Pons (tissue), 1 donor: ENCODE results near the gene UVSSA.

Experiments
- DNase-seq: peaks from one replicate; pipeline ENCODE4 v3.0.0-alpha.2; 2016; ENCODE audit warnings: low spot score

The UVSSA gene

DNA sequence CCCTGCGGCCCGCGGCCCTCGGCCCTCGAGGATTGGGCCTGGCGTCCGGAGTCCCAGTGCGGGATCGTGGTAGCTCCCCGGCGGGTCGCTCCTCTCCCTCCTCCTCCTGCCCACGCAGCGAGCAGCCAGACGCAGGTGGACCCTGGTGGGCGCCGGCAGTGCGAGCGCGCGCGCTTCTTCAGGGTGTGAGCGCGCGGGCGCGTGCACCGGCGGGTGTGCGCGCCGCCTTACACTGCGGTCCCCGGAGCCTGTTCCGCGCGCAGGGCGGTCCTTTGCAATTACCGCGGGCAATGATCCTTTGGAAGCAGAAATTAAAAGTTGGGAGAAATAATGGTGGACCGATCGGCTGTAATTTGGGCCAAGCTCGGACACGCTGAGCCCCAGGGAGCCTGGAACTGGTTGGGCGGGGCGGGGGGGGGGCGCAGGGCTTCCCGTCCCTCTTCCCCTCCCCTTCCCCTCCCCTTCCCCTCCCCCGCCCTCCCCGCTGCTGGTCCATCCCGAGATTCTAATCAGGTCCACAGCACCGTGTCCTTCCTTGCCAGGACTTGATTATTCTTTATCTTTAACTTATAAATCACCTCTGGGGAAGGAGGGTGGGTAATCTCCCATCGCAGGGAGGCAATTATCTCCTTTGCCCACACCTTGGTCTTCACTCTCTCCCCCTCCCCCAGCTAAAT, 60.8 kb downstream of the UVSSA start:
- no peak for DNase-seq

DNA sequence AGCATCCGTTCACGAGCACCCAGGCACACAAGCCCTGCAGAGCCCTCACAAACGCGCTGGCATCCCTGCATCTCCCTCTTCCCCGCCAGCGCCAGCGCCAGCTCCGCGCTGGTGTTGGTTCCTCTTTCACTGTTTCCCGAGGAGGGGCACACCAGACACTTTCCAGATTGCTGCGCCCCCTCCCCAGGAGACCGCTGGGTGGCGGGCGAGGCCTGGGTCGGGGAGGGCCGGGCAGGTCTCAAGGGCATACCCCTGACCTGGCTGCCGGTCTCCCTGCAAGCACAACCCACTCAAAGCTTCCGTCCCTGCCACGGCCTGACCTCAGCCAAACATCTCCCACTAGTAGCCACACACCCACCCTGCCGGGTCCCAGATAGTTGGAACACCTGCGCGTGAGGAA, 61.4 kb downstream of the UVSSA start:
- no peak for DNase-seq

DNA sequence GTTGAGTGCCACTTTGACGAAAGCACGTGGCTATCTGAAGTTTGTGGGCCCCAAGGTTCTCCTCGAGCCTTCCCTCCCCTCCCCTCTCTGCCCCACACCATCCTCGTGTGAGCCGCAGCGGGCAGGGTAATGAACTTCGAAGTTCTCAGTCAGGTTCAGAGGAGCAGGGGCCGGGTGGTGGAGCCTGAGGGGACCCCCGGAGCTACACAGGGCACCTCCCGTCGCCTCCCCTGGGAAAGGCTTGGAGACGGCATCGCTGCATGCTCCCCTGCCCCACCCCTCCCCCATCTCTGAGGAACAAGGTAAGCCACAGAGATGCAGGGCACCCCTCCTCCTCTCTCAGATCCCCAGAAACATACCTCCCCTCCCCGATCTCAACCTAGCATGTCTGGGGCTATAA, 62.1 kb downstream of the UVSSA start:
- DNase-seq, result no peak

DNA sequence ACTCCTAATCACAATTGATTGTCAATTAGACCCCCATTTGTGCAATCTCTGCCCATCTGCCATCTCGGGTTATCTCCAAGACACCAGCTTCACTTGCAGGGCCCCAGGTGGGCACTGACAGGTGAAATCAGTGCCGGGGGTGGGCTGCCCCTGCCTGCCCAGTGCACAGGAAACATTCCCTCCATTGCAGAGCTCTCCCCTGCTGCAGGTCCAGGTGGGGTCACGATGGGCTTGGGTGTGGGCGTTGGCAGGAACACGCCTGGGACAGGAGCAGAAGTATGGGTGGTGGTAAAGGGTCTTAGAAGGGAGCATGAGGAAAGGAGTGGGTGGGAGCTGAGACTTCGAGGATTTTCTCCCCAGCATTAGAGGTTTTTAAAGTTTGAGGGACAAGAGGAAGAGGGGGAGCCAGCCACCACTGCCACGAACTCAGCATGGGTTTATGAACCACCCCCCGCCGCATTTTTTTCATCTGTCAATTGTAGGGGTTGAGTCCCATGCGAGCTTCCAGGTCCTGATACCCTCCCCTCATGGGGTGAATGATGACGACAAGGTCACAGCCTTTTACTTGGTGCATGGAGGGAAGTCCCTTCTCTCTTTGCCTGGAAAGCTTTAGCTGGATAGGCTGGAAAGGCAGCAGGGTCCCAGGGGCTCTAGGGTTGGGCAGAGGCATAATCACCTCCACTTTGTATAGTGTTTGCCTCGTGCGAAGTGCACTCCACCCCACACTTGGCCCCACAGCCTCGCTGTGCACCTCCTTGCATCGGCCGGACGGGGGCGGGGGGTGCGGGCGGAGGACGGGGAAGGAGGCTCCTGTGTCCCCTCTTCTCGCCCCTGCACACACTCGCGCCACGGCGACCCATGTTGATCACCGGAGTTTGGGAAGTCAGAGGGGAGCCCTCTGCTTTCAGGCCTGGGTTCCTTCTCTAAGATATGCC, 62.8 kb downstream of the UVSSA start:
- DNase-seq, result no peak

DNA sequence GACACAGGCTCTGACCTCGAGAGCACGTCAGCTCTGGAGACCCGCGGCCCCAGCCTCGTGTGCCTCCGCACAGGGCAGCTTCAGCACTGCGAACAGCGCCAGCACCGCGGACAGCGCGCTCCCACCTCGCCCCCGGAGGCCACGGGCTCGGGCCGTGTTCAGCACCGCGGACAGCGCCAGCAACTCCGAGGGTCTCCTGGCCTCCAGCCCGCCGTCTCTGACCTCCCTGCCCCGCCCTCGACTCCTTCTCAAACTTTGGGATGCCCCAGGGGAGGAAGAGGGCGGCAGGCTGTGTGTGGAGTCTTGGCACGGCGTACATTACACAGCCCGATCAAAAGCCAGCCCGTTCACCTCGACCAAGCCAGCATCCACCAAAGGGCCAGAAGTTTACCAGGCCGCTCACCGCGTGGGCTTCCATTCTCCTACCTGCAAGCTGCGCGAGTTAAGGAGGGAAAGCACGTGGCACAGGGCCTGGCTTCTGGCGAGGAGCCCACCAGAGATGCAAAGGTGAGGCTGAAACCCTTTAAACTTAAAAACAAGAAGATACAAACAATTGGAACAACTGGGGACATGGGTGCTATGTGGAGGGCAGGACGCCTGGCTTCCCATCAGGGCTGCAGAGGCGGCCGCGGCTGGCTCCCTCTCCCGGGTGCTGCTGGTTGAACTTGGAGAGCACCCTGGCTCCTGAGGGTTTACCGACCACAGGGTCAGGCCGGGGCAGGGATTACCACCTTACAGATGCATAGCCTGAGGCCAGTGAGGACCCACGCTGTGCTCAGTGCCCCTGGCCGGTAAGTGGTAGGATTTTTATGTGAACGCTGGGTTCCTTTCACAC, 63.7 kb downstream of the UVSSA start:
- DNase-seq, result no peak

DNA sequence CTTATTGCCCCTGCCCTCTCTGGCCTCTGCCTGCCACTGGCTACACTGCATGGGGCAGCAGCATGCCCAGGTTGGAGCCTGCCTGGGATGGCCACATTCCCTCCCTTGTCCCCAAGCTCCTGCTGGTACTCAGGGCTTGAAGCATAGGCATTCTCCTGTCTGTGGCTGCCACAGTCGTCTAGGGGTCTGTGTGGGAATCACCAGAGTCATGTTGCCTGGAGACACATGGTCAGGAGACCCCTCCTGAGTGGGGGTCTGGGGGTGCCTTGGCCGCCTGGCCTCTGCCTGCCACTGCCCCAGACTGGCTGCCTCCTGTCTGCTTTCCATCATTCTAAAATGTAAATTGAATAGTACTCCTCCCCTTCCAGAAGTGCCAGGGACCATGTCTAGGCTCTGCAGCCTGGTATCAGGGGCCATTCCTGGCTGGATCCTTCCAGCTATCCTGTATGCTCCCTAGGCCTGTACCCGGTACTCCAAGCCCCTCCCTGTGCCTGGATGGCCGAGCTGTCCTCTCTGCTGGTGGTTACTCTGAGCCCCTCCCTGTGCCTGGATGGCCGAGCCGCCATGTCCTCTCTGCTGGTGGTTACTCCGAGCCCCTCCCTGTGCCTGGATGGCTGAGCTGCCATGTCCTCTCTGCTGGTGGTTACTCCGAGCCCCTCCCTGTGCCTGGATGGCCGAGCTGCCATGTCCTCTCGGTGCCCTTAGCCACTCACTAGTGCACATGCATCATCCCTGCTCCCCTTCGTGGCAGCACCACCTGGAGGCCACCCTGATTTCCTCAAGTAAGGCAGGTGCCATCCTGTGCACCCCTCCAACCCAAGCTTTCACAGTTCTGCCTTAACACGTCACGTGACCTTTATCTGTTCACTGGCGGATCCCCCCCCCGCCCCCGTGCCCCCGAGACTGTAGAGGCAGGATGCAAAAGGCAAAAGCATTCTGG, 64.7 kb downstream of the UVSSA start:
- no peak for DNase-seq

DNA sequence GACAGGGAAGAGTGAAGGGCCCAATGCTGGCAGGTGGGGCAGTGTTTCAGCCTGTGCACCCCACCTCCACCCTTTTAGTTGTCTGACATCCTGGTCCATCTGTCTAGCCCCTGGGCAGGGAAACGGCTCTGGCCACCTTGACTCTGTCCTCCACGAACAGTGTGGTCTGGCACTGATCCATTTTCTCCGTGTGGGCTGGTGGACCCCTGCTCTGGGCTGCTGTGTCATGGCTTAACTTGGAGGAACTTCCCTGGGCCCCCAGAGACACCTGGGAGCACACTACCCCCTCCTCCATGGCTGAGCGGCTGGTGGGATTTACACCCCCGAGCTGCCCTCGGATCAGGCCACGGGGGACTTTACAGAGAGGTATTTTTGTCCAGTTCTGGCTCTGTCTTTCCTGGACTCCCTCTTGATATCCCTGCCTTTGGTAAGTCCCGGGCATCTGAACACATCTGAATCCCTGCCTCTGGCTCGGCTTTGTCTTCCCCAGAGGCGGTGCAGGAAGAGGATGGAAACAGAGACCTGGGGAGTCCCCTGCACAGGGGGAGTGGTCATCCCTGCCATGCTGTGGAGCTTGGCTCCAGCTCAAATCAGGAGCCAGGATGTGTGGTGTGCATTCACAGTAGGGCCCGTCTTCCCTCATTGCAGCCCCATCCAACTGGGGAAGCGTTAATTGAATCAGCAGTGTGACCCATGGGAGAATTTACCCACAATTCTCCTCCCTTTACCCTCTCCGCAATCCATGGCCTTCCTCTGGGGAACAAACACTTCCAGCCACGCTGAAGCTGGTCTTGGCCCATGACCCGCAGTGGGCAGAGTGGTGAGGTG, 65.6 kb downstream of the UVSSA start:
- no peak for DNase-seq

DNA sequence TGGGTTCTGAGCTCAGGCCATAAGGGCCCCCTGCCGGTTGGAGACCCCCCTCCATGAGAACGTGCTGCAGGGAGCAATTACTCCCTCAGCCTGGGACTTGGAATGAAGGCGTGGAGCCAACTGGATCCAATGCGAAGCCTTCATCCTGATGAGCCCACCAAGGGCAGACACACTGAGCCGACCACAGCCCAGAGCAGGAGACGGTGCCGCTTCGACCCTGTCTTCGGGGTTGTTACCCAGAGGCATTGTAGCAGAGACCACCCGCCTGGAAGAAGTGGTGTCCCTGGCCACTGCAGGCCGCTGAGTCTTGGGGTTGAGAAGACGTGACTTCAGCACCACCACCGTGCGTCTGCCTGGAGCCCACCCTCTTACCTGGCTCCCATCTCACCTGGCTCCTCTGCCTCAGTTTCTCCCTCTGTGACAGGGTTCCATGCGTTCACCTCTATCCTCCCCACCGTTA, 66.2 kb downstream of the UVSSA start:
- no peak for DNase-seq

DNA sequence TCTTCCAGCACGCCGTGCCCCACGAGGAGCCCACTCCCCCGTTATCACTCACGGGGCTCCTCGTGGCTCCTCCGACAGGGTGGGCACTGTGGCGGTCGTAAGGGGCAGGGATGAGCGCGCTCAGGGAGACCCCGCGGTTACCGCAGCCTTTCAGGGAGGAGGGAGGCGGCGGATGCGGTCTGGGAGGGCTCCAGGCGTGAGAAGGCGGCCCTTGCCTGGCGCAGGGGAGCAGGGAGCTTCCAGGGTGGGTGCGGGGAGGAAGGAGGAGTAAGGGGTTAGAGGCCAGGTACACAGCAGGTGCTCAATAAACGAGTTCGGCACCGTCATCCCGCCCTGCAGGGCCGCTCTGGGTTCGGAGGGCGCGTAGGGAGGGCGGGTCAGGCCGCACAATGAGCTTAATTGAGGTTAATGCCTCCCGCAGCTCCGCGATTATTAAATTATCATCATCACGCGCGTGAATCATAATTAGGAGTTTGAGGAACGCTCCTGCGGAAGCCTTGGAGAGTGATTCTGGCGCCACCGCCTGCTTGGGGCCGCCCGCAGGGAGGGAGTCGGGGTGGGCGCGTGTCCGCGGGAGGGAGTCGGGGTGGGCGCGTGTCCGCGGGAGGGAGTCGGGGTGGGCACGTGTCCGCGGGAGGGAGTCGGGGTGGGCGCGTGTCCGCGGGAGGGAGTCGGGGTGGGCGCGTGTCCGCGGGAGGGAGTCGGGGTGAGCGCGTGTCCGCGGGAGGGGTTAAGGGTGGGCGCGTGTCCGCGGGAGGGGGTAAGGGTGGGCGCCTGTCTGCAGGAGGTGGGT, 66.9 kb downstream of the UVSSA start:
- DNase-seq, result no peak

DNA sequence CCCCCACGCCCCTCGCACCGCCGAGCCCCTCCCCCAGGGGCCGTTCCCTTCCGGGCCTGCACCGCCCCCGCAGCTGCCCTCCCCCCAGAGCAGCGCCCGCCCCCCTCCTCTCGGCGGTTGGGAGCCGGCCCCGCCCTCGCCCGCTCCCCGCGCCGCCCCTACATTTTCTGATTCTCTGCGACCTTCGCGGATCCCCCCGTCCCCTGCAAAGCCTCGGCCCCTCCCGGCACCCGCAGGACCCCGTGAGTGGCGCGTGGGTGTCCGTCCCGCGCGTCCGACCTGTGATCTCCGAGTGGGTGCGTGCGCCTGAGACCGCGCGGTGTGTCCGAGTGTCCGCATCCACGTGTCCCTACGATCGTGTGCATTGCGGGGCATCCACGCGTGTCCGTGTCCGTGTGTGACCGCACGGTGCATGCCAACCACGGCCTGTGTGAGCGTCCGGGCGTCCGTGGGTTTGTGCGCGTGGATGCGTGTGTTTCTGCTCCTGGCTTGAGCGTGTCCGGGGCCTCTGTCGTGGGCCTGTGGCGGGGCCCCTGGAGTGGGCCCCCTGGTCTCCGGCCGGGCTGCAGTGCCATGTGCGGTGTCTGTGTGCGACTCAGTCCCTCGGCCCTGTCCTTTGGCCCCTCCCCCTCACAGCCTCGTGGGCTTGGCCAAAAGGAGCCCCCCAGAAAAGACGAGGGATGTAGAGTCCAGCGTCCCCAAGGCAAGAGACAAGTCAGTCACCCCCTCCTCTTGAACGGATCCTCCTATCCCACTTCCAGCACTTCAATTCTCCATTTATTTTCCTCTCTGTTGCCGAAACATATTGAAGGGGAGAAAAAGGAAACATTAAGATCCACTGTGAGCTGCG, 68.0 kb downstream of the UVSSA start:
- DNase-seq, result no peak

DNA sequence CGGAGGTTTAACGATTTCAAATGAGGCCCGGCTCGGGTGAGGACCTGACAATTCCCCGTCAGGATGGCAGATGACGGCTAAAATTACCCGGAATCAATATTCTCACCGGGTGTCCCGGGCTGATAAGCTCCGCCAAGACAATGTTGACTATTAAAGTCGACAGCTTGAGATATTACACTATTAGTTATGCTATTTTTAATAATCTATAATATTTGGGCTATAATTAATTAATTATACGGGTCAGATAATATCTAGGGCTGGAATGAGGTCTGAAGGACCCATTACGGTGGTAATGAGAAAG, 68.6 kb downstream of the UVSSA start:
- DNase-seq, result no peak

DNA sequence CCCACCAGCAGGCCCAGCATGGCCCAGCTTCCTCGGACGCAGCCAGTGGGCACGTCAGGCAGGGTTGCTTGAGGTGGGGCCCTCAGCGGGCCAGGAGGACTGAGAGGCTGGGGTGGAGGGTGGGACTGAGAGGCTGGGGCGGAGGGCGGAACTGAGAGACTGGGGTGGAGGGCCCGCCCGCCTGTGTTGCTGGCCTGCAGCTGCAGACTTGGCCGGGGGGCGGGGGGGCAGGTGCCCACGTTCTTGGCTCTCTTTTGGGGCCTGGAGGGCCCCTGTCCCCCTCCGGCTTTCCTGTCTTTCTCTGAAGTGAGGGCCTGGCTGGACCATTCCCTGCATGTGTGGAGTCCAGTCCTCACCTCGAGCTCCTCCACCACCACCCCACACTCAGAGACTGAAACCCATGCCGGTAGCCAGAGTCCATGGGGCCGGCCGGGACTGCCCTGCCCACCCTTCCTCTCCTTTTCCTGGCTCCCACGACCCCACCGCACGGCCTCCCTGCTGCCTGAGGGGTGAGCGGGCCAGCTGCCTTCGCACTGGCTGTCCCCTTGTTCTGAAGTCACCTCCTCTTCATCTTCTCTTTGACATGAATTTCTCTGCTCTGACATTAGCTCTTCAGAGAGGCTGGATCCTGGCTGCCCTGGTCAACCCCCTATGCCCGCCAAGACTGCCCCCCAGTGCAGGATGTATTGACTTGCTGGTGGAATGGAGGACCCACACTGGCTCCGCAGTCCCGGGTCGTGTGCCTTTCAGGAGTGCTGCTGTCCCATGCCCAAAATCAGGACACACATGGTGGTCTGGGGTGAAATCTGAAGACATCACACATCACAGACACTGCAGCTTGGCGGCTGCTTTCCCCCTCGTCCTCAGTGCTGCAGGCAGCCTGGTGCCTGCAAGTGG, 69.3 kb downstream of the UVSSA start:
- DNase-seq, result no peak

DNA sequence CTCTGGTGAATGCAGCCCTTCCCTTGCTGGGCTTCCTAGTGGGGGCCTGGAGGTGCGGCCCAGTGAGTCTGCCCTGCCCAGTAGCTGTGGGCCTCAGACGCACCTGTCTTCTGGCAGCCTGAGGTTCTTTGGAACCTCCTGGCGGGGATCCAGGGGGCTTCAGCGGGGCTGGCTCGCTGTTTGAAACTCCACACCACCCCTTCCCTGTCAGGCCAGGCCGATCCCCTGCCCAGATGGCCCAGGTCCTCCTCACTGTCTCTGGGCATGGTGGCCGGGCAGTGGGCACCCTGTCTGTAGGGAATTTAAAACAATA, 69.9 kb downstream of the UVSSA start:
- no peak for DNase-seq

DNA sequence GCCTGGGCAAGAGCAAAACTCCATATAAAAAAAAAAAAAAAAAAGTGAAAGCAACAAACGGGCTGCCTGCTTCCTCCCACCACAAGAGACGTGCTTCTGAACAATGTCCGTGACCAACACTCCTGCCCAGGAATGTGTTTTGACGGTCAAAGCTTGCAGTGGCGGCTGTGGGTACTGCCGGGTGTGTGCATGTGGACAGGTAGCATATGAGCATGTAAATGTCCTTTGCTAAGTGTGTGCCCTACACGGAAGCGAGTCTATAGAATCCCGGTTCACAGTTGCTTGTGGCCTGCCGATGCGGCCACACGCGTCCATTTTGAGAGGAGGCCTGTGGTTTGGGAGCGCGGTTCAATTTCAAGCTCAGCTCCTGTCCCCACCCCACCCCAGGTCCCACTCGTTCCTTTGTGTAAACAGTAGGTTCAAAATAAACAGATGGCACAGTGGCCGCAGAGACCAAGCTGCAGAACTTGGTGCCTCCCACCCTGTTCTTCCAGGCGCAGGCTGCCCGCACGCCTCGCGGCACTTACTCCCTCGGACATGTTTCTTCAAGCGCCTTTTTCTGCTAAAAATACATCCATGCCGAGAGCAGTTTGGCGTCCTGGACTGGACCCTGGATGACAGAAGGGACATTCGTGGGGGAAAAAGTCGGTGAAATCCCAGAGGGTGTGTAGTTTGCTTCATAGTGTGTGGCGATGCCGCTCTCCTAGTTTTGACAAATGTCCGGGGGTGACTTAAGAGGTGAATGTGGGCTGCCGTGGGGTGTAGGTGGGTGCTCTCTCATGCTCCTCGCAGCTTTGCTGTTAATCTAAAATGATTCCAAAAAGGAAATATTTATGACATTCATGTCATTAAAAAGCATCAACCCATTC, 70.7 kb downstream of the UVSSA start:
- DNase-seq, result no peak

DNA sequence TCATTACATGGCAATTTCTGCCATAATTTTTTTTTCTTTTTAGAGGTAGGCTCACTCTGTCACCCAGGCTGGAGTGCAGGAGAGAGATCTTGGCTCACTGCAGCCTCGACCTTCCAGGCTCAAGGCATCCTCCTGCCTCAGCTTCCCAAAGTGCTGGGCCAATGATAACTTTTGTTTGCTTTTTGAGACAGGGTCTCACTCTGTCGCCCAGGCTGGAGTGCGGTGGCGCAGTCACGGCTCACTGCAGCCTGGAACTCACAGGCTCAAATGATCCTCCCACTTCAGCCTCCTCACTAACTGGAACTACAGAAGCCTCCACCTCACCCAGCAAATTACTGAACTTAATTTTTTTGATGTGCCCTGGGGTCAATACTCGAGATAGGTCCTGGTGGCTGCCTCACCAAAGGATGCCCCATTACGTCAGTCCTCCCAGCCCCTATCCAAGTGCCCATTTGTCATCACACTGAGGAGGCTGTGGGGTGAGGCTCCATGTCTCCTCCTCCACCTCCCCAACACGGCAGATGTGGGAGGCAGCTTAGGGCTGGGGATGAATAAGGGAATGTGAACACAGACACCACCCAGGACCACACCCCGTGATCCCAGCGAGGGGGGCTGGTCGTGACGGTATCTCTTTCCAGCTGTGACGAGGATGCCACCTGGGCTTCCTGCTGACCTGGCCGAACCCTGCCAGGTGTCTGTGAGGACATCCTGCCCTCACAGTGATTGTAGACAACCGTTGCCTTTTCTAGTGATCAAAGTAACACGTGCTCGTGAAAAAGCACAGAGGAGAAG, 71.7 kb downstream of the UVSSA start:
- no peak for DNase-seq

DNA sequence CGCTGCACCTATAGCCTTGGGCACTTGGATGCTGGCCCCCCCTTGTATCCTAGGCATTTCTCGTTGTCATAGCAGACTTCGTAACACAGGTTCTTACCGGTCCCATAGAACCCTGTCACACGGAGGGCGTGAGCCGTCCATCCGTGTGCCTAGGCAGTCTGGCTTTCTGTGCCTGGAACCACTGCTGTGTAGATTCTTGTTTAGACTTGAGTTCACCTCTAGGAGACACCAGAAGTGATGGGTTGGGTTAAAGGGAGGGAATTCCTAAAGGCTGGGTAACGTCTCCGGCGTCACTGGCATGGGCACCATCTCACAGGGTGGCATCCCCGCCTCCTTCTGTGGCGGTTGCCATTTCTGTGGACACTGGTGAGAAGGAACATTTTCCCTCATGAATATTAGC, 72.7 kb downstream of the UVSSA start:
- DNase-seq, result no peak
